ENCODE data around the gene DLX5.

DNA sequence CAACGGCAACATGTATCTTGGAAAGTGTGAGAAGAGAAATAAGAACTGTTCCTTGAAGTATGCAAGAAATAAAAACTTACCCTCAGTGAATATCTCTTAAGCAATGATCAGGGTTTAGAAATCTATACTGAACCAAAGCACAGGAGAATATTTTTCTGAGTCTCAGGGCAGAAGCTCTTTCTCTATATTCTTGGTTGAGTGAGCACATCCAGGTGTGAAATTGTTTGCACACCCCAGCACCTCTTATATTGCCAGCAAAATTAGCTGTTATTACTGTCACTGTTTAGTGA, 10.8 kb downstream of the DLX5 start:
- no peak for TF ChIP-seq CTCF (IDR thresholded peaks at IDR 0.05)
- TF ChIP-seq EP300 (IDR thresholded peaks at IDR 0.05) = no peak

Data from suprapubic skin (tissue), 3 donors.